HG03565 (cell line): ENCODE measurements around the gene ACTL6B.
"Not testable (repeated sequence)": the region's sequence is repeated elsewhere in the genome, so short reads cannot be mapped to it uniquely, and the experiment has no call there.

Source experiments
- ATAC-seq: cut with Tn5 transposase; IDR thresholded peaks from one replicate; pipeline ENCODE4 v1.9.1; 2021; ENCODE audit warnings: mild to moderate bottlenecking, moderate library complexity; ENCODE audit not compliant: unreplicated experiment

Gene ACTL6B

DNA sequence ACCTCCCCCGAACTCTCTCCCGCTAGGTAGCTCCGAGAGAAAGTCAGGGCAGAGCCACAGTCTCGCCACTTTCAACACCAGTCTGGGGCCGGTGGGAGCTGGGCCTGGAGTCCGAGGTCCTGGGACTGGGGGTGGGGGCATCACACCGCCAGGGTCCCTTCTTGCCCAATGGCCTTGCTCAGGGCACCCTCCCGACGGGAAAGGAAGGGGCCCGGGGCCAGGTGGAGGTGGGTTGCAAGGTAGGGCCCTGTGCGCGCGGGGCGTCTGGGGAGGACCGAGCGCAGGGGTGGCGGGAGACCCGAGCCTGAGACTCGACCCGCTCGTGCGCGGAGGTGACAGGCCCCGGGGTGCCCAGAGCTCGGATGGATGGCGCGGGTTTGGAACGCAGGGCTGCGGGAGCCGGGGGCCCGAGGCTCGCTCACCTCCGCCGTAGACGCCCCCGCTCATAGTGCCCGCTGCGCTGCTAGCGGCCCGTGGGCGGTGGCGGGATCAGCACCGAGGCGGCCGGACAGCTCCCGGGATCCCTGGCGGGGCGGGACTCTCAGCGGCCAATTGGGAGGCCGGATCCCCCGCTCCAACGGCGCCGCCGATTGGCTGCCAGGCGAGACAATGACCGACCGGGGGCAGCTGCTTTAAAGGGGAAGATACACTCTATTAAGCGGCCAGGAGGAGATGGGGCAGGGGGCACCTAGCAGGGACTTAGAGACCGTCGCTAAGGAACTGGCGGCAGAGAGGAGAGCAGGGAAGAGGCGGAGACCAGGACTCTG lies at the start of gene ACTL6B:
TSS of gene ACTL6B (minus strand) at position 541 of the 767 bp plus-strand sequence. CDS start at position 447, 94 bp downstream.
- ATAC-seq: no peak

GRCh38 chr7:100705320-100705752 lies 49.1 kb upstream of the ACTL6B start:
- peak; percentile 42 for ATAC-seq

- not testable (repeated sequence) for ATAC-seq
These were observed 44.8 kb upstream of the ACTL6B start for GRCh38 chr7:100701089-100701488.

DNA sequence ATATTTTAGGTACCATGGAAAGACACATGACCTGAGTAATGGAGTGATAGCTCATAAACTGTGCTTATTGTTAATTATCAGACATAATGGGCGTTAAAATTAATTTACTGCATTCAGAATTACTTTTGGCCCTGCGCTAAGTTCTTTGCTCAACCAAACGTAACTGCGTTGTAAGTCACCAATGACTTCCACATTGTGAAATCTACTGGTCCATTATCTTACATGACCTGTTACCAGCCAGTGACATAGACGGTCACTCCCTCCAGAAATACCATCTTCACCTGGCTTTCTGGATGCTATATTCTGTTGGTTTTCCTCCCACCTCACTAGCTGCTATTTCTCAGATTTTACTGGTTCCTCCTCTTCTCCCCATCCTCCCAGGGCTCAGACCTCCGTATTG lies 42.8 kb upstream of the ACTL6B start:
- no peak for ATAC-seq

GRCh38 chr7:100696123-100696521 lies 39.9 kb upstream of the ACTL6B start:
- ATAC-seq: no peak

- ATAC-seq: no peak
These were observed 38.0 kb upstream of the ACTL6B start, which contains the start of gene GIGYF1 for GRCh38 chr7:100694098-100694745. GIGYF1 (minus strand) TSS chr7:100694250; CDS start chr7:100688238, 6,012 bp downstream.

GRCh38 chr7:100693312-100694097 lies 37.3 kb upstream of the ACTL6B start:
- ATAC-seq: no peak

GRCh38 chr7:100692578-100692961 lies 36.3 kb upstream of the ACTL6B start:
- ATAC-seq: no peak

- ATAC-seq: no peak
These were observed 35.7 kb upstream of the ACTL6B start for GRCh38 chr7:100691676-100692577.

DNA sequence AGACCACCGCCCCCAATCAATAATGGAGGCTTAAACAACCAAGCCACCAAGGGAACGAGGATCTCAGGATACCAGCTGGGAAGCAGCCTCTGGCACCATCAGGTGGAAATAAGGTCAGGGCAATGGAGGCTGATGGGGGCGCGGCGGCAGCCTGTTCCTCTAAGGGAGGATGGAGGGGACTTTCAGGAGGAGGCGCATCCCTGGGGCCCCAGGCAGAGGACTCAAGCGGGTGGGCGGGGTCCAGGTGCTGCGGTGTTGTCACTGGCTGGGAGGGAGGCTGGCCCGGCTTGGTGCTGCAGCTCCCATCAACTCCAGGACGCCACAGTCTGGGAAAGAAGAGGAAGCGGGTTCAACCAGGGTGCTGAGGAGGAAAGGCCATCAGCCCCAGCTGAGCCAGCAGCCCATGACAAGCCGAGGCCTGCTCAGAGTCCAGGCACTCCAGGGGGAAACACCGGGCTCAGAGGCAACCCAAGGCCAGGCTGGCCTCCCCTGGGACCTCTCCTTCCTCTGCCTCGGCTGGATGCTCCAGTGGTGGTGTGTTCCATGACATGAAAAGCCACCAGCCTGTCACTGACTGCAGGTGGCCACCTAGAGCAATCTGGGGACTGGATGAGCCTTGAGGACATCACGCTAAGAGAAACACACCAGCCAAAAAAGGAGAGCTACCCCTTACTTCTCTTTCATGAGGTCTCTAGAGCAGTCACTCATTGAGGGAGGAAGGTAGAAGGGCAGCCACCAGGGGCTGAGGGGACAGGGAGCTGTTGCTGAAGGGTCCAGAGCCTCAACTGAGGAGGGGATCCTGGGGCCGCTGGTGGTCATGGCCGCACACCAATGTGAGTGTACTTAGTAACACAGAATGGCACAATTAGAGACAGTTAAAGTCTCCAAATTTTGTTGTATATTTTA lies 33.2 kb upstream of the ACTL6B start:
- ATAC-seq: no peak

DNA sequence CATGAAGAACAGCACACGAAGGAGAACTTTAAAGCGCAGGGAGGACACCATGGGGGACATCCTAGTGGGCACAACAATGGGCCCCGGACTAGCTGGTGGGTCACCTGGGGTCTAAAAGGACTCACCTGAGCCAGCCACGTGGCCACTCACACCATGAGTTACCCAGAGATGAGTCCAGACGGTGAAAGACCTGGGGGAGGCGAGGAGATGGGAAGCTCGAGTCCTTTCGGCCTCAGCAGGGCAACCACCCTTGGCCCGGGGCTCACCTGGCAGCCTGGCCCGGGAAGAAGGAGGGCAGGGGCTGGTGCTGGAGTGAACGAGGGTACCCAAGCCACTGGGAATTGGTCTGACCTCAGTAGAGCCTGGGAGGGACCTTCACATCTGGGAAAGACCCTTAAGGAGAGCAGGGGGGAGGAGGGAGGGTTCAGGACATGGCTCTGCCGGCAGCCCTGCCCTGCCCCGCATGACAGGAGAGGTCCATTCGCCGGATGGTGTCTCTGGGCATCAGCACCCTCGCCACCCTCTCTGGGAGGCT lies 32.1 kb upstream of the ACTL6B start:
- no peak for ATAC-seq

GRCh38 chr7:100687751-100688300 lies 31.6 kb upstream of the ACTL6B start:
- no peak for ATAC-seq

DNA sequence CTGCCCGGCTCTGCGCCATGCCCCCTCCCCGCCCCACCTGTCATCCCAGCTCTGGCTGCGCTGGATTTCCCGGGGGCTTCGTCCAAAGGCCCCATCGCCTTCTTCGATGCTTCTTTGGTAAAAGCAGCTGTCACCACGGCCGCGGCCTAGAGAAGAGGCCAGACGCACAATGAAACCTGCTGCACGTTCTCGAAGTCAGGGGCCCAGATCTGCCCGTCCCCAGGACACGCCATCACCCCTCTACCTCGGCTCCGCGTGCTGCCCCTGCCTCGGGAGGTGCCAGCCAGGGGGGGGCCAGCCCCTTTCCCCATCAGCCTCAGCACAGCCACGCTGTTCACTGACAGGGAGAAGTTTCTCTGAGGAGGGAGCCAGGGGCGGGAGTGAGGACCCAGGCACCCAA lies 31.0 kb upstream of the ACTL6B start:
- no peak for ATAC-seq

DNA sequence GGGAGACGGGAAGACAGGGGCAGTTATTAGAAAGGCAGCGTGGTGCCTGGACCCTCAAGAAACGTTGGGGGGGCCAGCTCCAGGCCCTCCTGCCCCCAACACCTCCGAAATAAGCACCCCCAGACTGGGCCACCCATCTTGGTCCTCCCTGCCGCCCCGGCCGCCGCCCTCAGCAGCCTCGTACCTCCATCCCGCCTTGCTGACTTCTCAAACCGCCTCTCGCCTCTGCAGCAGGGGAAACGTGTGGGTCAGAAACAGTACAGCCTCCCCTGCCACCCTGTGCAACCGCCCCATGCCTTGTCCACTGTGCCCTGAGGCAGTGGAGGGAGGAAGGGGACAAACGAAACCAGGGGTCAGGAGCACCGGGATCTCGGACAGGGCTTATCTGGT lies 30.6 kb upstream of the ACTL6B start:
- no peak for ATAC-seq

- ATAC-seq: no peak
These were observed 30.1 kb upstream of the ACTL6B start for GRCh38 chr7:100686201-100686821.

- no peak for ATAC-seq
These were observed 29.4 kb upstream of the ACTL6B start for GRCh38 chr7:100685631-100686145.

GRCh38 chr7:100685049-100685605 lies 28.9 kb upstream of the ACTL6B start:
- ATAC-seq: no peak

DNA sequence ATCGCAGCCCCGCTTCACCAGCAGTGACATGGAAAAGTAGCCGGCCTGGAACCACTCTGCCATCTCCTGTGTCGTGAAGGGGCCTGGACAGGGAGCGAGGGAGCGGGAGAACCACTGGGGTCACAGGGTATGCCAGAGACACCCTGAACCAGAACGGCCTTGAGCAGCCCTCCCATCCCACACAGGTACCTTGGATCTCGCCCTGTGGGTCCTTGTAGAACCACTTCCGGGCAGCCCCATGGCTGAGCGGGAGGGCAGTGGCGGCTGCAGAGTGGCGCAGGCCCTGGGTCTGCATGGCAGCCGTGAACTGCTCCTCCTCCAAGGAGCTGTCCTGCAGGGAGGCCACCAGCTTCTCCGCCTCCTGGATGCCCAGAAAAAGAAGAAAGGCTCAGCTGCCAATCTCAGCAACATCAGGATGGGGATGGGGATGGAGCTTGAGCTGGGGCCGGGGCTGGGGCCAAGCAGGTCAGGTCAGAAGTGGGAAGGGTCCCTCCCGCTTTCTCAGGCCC lies 28.3 kb upstream of the ACTL6B start:
- no peak for ATAC-seq
